NT2/D1 (cell line): ENCODE measurements around the gene PCP4L1.

Experiments used
- SUZ12 ChIP-seq: IDR thresholded peaks from 2 replicates; pipeline ENCODE4 v1.6.1; 2011; ENCODE audit not compliant: insufficient read length, insufficient read depth; ENCODE audit errors: extremely low read depth
- ZNF274 ChIP-seq: IDR thresholded peaks from 2 replicates; pipeline ENCODE4 v1.6.1; 2011; ENCODE audit warnings: mild to moderate bottlenecking, low read depth, low read length

DNA sequence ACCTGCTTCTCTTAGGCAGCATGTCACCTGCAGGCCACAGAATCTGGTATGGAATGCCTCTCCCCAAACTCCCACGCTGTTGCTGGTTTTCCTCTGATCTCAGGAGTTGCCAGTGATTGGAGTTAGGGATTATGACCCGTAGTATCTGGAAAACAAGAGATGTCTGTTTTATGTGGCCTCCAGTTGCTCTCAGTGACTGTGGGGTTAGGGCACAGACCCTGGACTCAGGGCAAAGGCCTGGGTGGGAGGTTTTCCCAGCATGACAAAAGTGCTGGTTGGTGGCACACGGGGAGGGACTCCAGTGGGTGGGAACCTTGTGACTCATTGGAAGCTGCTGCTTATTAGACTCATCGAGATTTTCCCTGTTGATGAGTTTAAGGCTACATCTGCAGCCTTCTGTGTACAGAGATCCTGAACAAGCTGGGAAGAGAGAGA lies 20.5 kb upstream of the PCP4L1 start, which contains the start of gene NR1I3:
- TF ChIP-seq SUZ12 = no peak
- TF ChIP-seq ZNF274 = no peak
